ENCODE results near the gene FSTL5.

- TF ChIP-seq, protein P1, sequence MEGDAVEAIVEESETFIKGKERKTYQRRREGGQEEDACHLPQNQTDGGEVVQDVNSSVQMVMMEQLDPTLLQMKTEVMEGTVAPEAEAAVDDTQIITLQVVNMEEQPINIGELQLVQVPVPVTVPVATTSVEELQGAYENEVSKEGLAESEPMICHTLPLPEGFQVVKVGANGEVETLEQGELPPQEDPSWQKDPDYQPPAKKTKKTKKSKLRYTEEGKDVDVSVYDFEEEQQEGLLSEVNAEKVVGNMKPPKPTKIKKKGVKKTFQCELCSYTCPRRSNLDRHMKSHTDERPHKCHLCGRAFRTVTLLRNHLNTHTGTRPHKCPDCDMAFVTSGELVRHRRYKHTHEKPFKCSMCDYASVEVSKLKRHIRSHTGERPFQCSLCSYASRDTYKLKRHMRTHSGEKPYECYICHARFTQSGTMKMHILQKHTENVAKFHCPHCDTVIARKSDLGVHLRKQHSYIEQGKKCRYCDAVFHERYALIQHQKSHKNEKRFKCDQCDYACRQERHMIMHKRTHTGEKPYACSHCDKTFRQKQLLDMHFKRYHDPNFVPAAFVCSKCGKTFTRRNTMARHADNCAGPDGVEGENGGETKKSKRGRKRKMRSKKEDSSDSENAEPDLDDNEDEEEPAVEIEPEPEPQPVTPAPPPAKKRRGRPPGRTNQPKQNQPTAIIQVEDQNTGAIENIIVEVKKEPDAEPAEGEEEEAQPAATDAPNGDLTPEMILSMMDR (IDR thresholded peaks at IDR 0.05; ENCODE audit: poor library complexity): no peak
- TF ChIP-seq EZH2phosphoT487 (IDR thresholded peaks at IDR 0.05; ENCODE audit: low read depth, severe bottlenecking, unreplicated experiment) (no peak), EZH2 (IDR thresholded peaks at IDR 0.05; ENCODE audit: borderline replicate concordance) (no peak)
Observed at GRCh38 chr4:161823450-161823849, 340.4 kb downstream of the FSTL5 start.

All from hepatocyte (in vitro differentiated cells).